Omental fat pad (tissue), 4 donors: ENCODE measurements around the gene CHI3L2. TPM values are rescaled to one million over a fixed set of nuclear protein-coding genes. Genes with fewer than 3 reads are reported as not detected.

Source experiments
- ATAC-seq: fragments of 150-250 bp; one replicate; pipeline ENCODE4 v1.9.1; 2016; ENCODE audit warnings: mild to moderate bottlenecking, moderate library complexity; ENCODE audit not compliant: low FRiP score
- DNase-seq: peaks from one replicate; pipeline ENCODE4 v3.0.0-alpha.2; 2019; ENCODE audit warnings: low spot score
- CTCF ChIP-seq, 3 donors: fragments of 450-650 bp; IDR thresholded peaks; one replicate each; pipeline ENCODE4 v1.5.1; 2016 to 2017; ENCODE audit warnings: antibody characterized with exemption in 3 of 3, mild to moderate bottlenecking in 3 of 3, moderate library complexity in 2 of 3
- total RNA-seq, 4 donors: library from RNA; depleted of rRNA; stranded (reverse); fragments of >200 nt; gene quantifications; one replicate each; pipeline ENCODE4 v1.1.0, GENCODE V29; 2016

Gene CHI3L2
- total RNA-seq, 4 donors from 2014 or later = 1.2 to 28.5 (median 6.1) TPM

GRCh38 chr1:111216751-111217150 is 10.8 kb upstream of the CHI3L2 start:
- TF ChIP-seq CTCF (IDR thresholded peaks at IDR 0.05) = no peak
- no peak for DNase-seq
- ATAC-seq = no peak

GRCh38 chr1:111217183-111217910 is 10.2 kb upstream of the CHI3L2 start:
- TF ChIP-seq CTCF (IDR thresholded peaks at IDR 0.05) = no peak
- DNase-seq = no peak
- no peak for ATAC-seq

GRCh38 chr1:111218701-111219556 is 8.6 kb upstream of the CHI3L2 start:
- no peak for TF ChIP-seq CTCF (IDR thresholded peaks at IDR 0.05)
- ATAC-seq (no peak), DNase-seq (no peak)

- ATAC-seq = no peak
- TF ChIP-seq CTCF (IDR thresholded peaks at IDR 0.05) = no peak
These were observed 7.8 kb upstream of the CHI3L2 start for GRCh38 chr1:111219557-111220286.

GRCh38 chr1:111220302-111220890 is 7.1 kb upstream of the CHI3L2 start:
- DNase-seq (no peak), ATAC-seq (no peak)
- no peak for TF ChIP-seq CTCF (IDR thresholded peaks at IDR 0.05)

More at GRCh38 chr1:111219557-111220286, 7.8 kb upstream of the CHI3L2 start:
- DNase-seq = no peak

GRCh38 chr1:111221276-111221632 is 6.3 kb upstream of the CHI3L2 start:
- no peak for TF ChIP-seq CTCF (IDR thresholded peaks at IDR 0.05)
- ATAC-seq = no peak
- no peak for DNase-seq
